Nephron progenitor cell (in vitro differentiated cells): Measurements from ENCODE around the gene FLCN.
A peak's percentile ranks its signal among the peaks of the same experiment; 100 is the strongest.

ENCODE experiments used
- DNase-seq: peaks from one replicate; pipeline ENCODE4 v3.0.0; 2021
- H3K27ac Mint-ChIP-seq: 2 replicates; pipeline ENCODE4 v1.8.0; 2021; ENCODE audit warnings: mild to moderate bottlenecking, moderate library complexity, mixed read lengths
- H3K27me3 Mint-ChIP-seq: 2 replicates; pipeline ENCODE4 v1.8.0; 2021; ENCODE audit warnings: mild to moderate bottlenecking, low read depth, mixed read lengths; ENCODE audit not compliant: poor library complexity
- H3K36me3 Mint-ChIP-seq: 2 replicates; pipeline ENCODE4 v1.8.0; 2021; ENCODE audit warnings: low read depth, mixed read lengths
- H3K4me1 Mint-ChIP-seq: 2 replicates; pipeline ENCODE4 v1.8.0; 2021; ENCODE audit warnings: mixed read lengths
- H3K4me3 Mint-ChIP-seq: 2 replicates; pipeline ENCODE4 v1.8.0; 2021; ENCODE audit warnings: mild to moderate bottlenecking, moderate library complexity, mixed read lengths
- H3K9me3 Mint-ChIP-seq: 2 replicates; pipeline ENCODE4 v1.8.0; 2021; ENCODE audit warnings: mild to moderate bottlenecking, moderate library complexity, mixed read lengths
- TF ChIP-seq, protein P1 (sequence below): fragments of 200-600 bp; sonication (generic); IDR thresholded peaks from 2 replicates; pipeline ENCODE4 v1.5.0; 2021; ENCODE audit warnings: antibody characterized with exemption

FLCN gene

GRCh38 chr17:17241656-17242055 lies 4.7 kb upstream of the FLCN start:
- Mint-ChIP-seq H3K4me3 (no peak overlapping the region), H3K27ac (peak overlapping the region; percentile 5), H3K36me3 (peaks cover 20% of the 10 kb centered on the region), H3K27me3 (peaks cover 6% of the 10 kb centered on the region), H3K4me1 (peaks cover 6% of the 10 kb centered on the region), H3K9me3 (no peaks in the 10 kb centered on the region)
- DNase-seq, result no peak
- TF ChIP-seq, protein P1, sequence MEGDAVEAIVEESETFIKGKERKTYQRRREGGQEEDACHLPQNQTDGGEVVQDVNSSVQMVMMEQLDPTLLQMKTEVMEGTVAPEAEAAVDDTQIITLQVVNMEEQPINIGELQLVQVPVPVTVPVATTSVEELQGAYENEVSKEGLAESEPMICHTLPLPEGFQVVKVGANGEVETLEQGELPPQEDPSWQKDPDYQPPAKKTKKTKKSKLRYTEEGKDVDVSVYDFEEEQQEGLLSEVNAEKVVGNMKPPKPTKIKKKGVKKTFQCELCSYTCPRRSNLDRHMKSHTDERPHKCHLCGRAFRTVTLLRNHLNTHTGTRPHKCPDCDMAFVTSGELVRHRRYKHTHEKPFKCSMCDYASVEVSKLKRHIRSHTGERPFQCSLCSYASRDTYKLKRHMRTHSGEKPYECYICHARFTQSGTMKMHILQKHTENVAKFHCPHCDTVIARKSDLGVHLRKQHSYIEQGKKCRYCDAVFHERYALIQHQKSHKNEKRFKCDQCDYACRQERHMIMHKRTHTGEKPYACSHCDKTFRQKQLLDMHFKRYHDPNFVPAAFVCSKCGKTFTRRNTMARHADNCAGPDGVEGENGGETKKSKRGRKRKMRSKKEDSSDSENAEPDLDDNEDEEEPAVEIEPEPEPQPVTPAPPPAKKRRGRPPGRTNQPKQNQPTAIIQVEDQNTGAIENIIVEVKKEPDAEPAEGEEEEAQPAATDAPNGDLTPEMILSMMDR, result no peak

- TF ChIP-seq, protein P1, result no peak
Observed at GRCh38 chr17:17239832-17240231, 2.9 kb upstream of the FLCN start.

DNA sequence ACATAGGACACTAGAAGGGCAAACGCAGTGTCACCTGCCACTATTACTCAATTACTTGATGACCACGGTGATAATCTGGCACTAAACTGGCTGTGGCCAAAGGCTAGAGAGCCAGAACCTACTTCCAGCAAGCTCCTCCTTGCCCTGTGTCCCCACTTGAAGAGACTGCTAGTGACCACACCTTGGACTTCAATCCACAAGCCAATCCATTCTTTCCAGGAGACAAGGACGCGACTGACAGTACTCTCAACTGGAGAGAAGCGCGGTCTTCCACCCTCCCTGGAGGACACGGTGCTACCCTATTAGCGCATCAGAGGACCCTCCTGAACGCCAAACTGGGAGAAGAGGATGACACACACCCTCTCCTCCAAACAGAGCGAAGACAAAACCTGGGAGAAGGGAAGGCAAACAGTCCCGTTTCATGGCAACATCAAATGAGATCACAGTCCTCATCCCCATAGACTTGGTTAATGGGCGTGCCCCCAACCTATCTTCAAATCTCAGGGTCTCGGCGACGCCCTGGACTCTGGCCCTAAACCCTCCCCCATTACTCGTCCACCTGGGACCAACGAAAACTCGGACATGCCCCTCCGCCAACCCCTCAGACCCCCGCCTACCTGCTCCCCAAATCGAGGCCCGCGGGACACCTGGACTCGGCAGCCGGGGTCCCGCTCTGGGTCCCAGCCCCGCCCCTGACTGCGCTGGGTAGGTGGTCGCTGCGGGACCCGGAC lies 508 bp downstream of the FLCN start:
- Mint-ChIP-seq H3K4me3 (peak overlapping the region; percentile 91), H3K27me3 (peaks cover 6% of the 10 kb centered on the region), H3K9me3 (no peaks in the 10 kb centered on the region), H3K36me3 (peaks cover 3% of the 10 kb centered on the region), H3K4me1 (peaks cover 39% of the 10 kb centered on the region), H3K27ac (peak overlapping the region; percentile 100)
- TF ChIP-seq, protein P1, result no peak
- no peak for DNase-seq

More at GRCh38 chr17:17239832-17240231, 2.9 kb upstream of the FLCN start:
- no peak for DNase-seq
- Mint-ChIP-seq H3K4me1 (peaks cover 22% of the 10 kb centered on the region), H3K27me3 (peaks cover 6% of the 10 kb centered on the region), H3K4me3 (peak overlapping the region; percentile 91), H3K36me3 (peaks cover 12% of the 10 kb centered on the region), H3K9me3 (no peaks in the 10 kb centered on the region), H3K27ac (no peak overlapping the region)

DNA sequence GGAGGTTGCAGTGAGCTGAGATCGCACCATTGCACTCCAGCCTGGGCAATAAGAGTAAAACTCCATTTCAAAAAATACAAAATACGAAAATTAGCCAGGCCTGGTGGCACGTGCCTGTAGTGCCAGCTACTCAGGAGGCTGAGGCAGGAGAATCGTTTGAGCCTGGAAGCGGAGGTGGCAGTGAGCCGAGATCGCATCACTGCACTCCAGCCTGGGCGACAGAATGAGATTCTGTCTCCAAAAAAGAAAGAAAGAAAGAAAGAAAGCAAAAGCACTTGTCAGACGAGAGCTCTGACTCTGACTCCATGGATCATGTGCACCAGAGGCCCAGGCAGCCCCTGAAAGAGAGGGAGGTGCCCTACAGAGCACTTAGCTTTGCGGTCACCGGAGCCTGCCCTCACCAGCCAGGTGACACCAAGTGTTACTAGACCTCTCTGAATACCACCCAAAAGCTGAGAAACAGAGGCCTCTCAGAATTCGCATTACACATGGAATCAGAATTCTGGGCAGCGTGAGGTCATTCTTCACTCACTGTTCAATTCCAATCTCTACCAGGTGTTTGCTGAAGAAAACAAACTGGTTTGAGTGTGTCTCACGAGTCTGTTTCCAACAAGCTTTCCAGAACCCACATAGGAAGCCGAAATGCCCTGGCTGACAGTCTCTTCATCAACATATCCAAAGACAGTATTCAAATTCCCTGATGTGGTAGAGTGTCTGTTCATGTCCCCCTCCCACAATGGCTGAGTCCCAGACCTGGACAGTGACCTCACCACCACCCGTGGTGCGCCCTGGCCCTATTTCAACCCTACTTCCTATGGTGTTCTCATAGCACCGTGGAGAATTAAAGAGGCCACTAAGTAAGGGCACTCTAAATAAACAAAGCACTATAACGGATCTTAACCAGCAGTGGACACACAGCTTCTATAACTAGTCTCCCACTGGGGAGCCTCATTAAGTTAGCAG lies 1.5 kb downstream of the FLCN start:
- Mint-ChIP-seq H3K27me3 (peaks cover 6% of the 10 kb centered on the region), H3K9me3 (no peaks in the 10 kb centered on the region), H3K4me1 (peaks cover 39% of the 10 kb centered on the region), H3K36me3 (peaks cover 9% of the 10 kb centered on the region), H3K4me3 (peak overlapping the region; percentile 91), H3K27ac (peak overlapping the region; percentile 76)
- DNase-seq, result no peak
- TF ChIP-seq, protein P1, result no peak

DNA sequence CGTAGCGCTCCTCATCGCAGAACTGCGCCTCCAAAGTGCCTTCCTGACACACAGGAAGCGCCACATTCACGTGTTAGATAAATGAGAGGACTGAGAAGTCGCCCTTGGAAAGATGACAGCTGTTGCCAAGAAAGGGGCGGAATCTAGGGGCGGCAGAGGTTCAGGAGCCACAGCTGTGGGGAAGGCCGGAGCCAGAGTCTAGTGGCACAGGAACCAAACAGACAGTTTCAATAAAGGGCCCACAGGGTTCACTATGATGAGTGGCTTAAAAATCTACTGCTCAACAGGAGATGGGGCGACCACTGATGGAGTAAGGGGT lies 4.7 kb downstream of the FLCN start:
- H3K9me3 Mint-ChIP-seq, result no peaks in the 10 kb centered on the region
- peaks cover 3% of the 10 kb centered on the region for H3K27me3 Mint-ChIP-seq
- TF ChIP-seq, protein P1, result no peak
- DNase-seq, result no peak
- peaks cover 20% of the 10 kb centered on the region for H3K36me3 Mint-ChIP-seq
- no peak overlapping the region for H3K4me3 Mint-ChIP-seq
- peaks cover 34% of the 10 kb centered on the region for H3K4me1 Mint-ChIP-seq
- H3K27ac Mint-ChIP-seq, result peak overlapping the region; percentile 78
